A549 treated with ZK216348 at 1 μM for 4 hours (cell line): ENCODE data around the gene ALDH5A1. TPM values are rescaled to one million over a fixed set of nuclear protein-coding genes. Genes with fewer than 3 reads are reported as not detected.

ENCODE experiments used
- total RNA-seq: library from RNA; stranded (reverse); fragments of 200-300 nt; extraction: Qiagen RNA extraction; gene quantifications from 5 replicates; pipeline ENCODE4 v1.2.3, GENCODE V29; 2022; ENCODE audit warnings: low read depth

Gene ALDH5A1
- total RNA-seq, result 5.2 to 8.4 TPM (median 7.1 TPM) in 5 replicates

GRCh38 chr6:24494821-24495795 is at the start of gene ALDH5A1:
Gene ALDH5A1 (plus strand): TSS chr6:24494969. CDS start chr6:24494997, 28 bp downstream.

GRCh38 chr6:24489470-24489869 is 5.3 kb upstream of the ALDH5A1 start, which contains the start of gene GPLD1:
Gene GPLD1 (minus strand): TSS chr6:24489578. CDS start chr6:24489511, 67 bp downstream.

Other genes with a start within 250 kb of the ALDH5A1 start
- gene DCDC2, start 136.9 kb upstream of the ALDH5A1 start, total RNA-seq, result 2.0 to 3.3 TPM (median 2.5 TPM) in 5 replicates
- 18.7 to 23.8 TPM (median 20.1 TPM) in 5 replicates for gene MRS2, start 92.0 kb upstream of the ALDH5A1 start, total RNA-seq
- gene GPLD1, start 5.4 kb upstream of the ALDH5A1 start, total RNA-seq, result 0.60 to 1.6 TPM (median 0.93 TPM) in 5 replicates
- gene KIAA0319, start 151.2 kb downstream of the ALDH5A1 start, total RNA-seq, result 2.3 to 2.7 TPM (median 2.4 TPM) in 5 replicates
- gene TDP2, start 171.9 kb downstream of the ALDH5A1 start, total RNA-seq, result 28.1 to 36.7 TPM (median 32.8 TPM) in 5 replicates
- 22.4 to 30.1 TPM (median 24.7 TPM) in 5 replicates for gene ACOT13, start 172.1 kb downstream of the ALDH5A1 start, total RNA-seq
- gene C6orf62, start 224.2 kb downstream of the ALDH5A1 start, total RNA-seq, result 48.6 to 70.3 TPM (median 53.6 TPM) in 5 replicates